ENCODE measurements around the gene BACE2.

Gene BACE2

DNA sequence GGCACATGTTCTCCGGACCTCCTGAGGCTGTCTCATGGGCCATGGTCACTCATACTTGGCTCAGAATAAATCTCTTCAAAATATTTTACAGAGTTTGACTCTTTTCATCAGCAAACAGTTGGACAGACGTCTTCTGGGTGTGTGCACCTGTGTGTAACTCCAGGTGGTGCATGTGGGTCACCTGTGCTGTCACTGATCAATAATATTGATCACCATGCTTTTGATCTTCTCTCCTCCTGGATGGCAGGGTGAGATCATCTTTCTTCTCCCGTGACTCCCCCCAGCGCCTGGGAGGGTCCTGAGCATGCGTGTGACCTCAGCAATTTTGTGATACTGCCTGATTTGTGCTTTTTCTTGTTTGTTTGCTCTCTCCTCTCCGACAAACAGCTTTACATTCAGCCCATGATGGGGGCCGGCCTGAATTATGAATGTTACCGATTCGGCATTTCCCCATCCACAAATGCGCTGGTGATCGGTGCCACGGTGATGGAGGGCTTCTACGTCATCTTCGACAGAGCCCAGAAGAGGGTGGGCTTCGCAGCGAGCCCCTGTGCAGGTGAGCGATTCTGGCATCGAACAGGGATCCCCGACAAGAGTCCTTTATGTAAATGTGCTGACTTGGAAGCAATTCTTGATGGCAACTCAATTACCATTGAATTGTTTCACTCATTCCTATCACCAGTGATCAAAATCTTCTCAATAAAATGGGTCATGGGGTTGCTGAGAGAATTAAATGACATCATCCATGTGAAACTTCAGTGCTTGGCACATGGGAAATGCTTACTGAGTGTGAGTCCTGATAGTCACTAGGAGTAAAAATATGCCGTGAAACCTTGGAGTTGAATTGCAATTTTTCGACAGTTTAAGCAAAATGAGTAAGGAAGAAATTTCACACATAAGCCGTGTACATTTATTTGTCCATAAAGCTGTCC, 89.1 kb downstream of the BACE2 start:
- DNase-seq (ENCODE audit: low read depth in 1 of 2, low spot score in 1 of 2) = no peak
- TF ChIP-seq JUND (IDR thresholded peaks at IDR 0.05; ENCODE audit: low read depth) = no peak
- in situ Hi-C loops (cut with HindIII; ENCODE audit: low pct_unique_long_range_greater_than_20kb, low sequenced_read_pairs) = no loop called here

DNA sequence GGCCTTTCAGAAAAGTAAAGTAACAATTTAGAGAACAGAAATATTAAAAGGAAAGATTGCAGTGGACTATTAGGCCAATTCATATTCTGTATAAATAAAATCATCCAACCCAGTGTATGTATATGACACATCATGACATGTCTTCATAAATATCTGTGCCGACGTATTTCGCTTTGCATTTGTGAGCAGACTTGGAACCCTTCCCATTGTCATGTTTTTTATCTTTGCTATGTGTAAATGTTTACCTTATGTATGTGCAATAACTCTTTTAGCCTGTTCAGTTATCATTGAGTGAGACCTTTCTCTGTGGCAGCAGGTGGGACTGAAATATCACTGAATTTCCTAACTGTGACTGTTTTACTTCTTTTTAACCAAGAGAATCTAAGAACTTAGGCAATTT, 90.7 kb downstream of the BACE2 start:
- DNase-seq (ENCODE audit: low read depth in 1 of 2, low spot score in 1 of 2) = no peak
- no peak for TF ChIP-seq JUND (IDR thresholded peaks at IDR 0.05; ENCODE audit: low read depth)
- in situ Hi-C loops (cut with HindIII; ENCODE audit: low pct_unique_long_range_greater_than_20kb, low sequenced_read_pairs) = no loop called here

DNA sequence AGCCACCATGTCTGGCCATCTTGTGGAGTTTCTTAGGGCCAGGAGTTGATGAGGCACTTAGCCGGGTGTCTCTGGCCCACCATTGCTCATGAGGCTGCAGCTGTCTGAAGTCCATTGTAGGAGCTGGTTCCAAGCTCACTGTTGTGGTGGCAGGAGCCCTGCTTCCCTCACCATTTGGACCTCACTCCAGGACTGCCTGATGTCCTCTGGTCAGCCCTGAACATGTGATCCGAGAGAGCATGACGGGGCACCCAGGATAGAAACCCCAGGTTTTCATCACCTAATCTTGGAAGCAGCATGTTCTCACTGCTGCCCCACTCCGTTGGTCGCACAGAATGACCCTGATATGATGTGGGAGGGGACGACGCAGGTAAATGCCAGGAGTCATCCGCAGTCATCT, 92.5 kb downstream of the BACE2 start:
- in situ Hi-C loops (cut with HindIII; ENCODE audit: low pct_unique_long_range_greater_than_20kb, low sequenced_read_pairs) = no loop called here
- no peak for TF ChIP-seq JUND (IDR thresholded peaks at IDR 0.05; ENCODE audit: low read depth)
- DNase-seq (ENCODE audit: low read depth in 1 of 2, low spot score in 1 of 2) = no peak

DNA sequence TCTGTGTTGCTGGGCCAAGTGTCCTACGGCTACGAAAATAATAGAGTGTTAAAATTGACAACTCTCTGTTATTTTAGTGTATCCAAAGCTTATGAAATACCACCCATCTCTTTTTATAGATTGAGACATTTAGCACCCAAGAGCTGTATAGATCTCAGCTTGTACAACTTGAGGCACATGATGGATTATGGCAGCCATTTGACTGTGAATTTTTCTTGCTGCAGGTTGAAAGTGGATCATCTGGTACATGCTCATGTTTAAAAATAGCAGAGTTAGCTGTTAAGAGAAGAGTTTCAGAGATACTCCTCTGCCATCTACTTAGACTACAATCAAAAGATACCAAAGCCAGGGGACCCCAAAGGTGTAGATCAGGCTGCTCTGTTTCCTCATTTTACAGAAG, 99.4 kb downstream of the BACE2 start:
- TF ChIP-seq JUND (IDR thresholded peaks at IDR 0.05; ENCODE audit: low read depth) = no peak
- no peak for DNase-seq (ENCODE audit: low read depth in 1 of 2, low spot score in 1 of 2)
- in situ Hi-C loops (cut with HindIII; ENCODE audit: low pct_unique_long_range_greater_than_20kb, low sequenced_read_pairs) = no loop called here

DNA sequence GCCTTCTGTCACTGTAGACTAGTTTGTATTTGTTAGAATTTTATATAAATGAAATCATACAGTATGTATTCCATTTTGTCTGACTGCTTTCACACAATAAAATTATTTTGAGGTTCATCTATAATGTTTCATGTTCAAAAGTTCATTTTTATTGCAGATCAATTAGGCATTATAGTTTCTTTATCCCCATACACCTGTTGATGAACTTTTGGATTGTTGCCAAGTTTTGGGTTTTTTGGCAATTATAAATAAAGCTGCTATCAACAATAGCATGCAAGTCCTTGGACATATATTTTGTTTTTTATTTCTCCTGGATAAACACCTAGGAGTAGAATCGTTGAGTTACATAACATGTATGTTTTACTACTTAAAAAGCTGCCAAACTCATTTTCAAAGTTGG, 101.6 kb downstream of the BACE2 start:
- in situ Hi-C loops (cut with HindIII; ENCODE audit: low pct_unique_long_range_greater_than_20kb, low sequenced_read_pairs) = no loop called here
- DNase-seq (ENCODE audit: low read depth in 1 of 2, low spot score in 1 of 2) = no peak
- no peak for TF ChIP-seq JUND (IDR thresholded peaks at IDR 0.05; ENCODE audit: low read depth)

DNA sequence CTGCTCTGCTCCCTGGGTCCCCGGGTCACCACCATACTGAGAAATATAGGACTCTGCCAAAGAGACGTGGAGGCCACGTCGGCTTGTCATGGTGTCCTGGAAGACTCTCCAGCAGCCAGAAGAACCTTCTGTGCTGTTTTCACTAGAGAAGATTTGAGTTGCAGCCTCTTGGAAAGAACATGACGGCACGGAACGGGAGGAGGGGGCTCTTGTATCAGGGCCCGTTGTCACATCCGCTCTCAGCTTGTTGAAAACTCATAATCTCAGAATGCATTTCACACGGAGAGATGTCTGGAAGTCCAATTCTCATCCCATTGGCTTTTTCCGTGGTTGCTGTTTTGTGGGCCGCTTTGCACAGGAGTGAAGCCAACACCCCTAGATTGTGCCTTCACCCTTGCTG, 109.2 kb downstream of the BACE2 start:
- in situ Hi-C loops (cut with HindIII; ENCODE audit: low pct_unique_long_range_greater_than_20kb, low sequenced_read_pairs) = no loop called here
- no peak for DNase-seq (ENCODE audit: low read depth in 1 of 2, low spot score in 1 of 2)
- TF ChIP-seq JUND (IDR thresholded peaks at IDR 0.05; ENCODE audit: low read depth) = no peak

DNA sequence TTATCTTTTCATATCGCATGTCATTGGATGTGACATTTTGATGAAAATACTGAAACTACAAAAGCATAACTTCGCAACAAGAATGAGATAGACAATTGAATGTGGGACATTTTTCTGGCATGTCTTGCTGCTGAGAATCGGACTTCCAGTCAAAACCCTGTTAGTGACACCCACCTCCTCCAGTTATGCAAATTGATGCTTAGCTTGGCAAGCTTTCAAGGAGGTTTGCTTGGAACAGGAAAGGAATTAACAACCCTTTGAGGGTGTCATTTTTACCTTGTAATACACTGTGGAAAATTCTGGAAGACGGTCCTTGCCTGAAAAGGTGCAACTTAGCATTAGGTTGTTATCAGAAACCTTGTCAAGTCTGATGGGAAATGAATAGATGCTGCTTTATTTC, 109.9 kb downstream of the BACE2 start:
- in situ Hi-C loops (cut with HindIII; ENCODE audit: low pct_unique_long_range_greater_than_20kb, low sequenced_read_pairs) = no loop called here
- DNase-seq (ENCODE audit: low read depth in 1 of 2, low spot score in 1 of 2) = no peak
- no peak for TF ChIP-seq JUND (IDR thresholded peaks at IDR 0.05; ENCODE audit: low read depth)

DNA sequence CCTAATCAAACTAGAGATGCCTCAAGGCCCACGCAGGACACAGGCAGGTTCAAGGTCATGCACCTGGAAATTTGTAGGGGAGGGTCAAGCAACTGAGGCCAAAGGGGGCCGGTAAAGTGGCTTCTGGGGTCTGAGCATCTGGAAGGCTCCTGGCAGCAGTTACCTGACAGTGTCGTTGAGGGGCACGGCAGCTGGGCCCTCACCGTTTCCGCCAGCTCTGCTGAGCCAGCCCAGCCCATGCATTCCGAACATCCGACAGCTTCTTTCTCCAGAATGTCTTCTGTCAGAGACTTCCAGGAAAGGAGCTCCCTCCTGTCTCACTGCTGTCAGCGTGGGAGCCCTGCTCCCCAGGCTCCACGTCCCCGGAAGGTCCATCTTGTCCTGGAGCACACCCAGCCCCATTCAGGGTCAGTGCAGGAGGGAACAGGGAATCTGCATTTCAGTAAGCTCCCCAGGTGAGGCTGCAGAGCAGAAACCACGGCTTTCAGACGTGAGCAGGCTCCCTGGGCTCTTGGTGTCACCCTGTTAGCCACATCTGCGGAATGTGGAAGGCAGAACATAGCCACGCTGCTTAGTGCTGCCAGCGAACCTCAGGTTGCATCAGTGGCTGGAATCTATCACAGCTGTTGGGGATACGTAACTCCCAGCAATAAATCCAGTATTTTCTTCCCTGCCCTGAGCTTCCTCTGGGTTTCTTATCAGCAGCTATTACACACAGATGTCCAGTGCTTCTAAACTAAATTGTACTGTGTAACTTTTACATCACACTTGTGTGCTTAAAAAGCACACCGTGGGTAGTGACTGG, 112.4 kb downstream of the BACE2 start:
- no peak for DNase-seq (ENCODE audit: low read depth in 1 of 2, low spot score in 1 of 2)
- in situ Hi-C loops (cut with HindIII; ENCODE audit: low pct_unique_long_range_greater_than_20kb, low sequenced_read_pairs) = no loop called here
- no peak for TF ChIP-seq JUND (IDR thresholded peaks at IDR 0.05; ENCODE audit: low read depth)

DNA sequence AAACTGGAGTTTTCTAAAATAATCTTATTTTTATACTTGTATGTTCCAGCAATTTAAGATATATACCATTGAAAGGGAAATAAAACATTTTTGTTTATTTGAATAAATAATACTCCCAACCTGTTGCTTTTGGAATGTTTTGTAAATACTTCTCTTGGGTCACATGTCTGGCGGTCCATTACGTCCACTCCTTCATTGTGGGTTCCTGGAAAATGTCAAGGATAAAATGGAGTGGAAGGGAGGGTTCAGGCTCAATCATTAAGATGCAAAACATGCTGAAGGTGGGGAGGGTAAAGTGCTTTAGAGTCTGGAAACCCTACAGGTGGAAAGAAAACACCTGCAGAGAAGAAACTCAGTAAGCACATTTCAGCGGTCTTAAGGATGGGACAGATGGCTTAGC, 114.5 kb downstream of the BACE2 start:
- DNase-seq (ENCODE audit: low read depth in 1 of 2, low spot score in 1 of 2) = no peak
- TF ChIP-seq JUND (IDR thresholded peaks at IDR 0.05; ENCODE audit: low read depth) = no peak
- in situ Hi-C loops (cut with HindIII; ENCODE audit: low pct_unique_long_range_greater_than_20kb, low sequenced_read_pairs) = no loop called here

DNA sequence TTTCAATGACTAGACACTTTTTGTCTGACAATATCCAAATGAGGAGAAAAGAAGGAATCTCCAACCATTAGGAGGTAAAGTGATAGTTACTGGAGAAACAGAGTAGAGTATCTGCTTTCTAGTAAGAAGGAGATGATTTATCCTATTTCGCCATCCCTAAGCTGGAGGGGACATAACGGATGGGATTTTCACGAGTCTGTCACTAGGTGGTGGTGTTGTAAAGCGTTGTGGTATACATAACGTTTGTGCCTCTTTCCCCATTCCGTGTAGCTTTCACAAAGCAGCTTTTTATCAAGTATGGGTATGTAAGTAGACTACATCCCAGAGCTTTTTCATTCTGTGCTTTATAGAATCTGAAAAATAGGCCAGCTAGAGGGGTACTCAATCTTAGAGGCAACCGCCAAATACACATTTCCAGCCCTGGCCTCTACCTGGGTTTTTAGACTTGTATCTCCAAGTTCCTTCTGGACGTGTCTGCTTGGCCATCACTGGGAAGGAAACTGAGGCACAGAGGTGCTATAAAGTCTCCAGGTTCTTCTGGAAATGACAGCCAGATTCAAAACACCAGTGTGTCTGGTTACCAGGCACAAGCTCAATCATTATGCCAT, 115.4 kb downstream of the BACE2 start:
- DNase-seq (ENCODE audit: low read depth in 1 of 2, low spot score in 1 of 2) = peak; percentile 65 to 87
- no peak for TF ChIP-seq JUND (IDR thresholded peaks at IDR 0.05; ENCODE audit: low read depth)
- in situ Hi-C loops (cut with HindIII; ENCODE audit: low pct_unique_long_range_greater_than_20kb, low sequenced_read_pairs) = no loop called here

DNA sequence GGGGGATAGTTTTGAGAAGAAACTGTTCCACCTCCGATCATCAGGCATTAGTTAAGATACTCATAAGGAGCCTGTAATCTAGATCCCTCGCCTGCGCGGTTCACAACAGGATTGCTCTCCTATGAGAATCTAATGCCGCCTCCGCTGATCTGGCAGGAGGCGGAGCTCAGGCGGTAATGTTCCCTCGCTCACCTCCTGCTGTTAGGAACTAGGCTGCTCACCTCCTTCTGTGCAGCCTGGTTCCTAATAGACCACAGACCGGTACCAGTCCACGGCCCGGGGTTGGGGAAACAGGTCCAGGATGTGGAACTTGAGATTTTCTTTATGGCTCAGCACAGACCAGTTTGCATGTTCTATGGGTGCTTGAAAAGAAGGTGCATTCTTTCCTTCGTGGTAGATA, 121.5 kb downstream of the BACE2 start:
- peak in 1 of 2 experiments; percentile 74 for DNase-seq (ENCODE audit: low read depth in 1 of 2, low spot score in 1 of 2)
- in situ Hi-C loops (cut with HindIII; ENCODE audit: low pct_unique_long_range_greater_than_20kb, low sequenced_read_pairs) = no loop called here
- TF ChIP-seq JUND (IDR thresholded peaks at IDR 0.05; ENCODE audit: low read depth) = no peak

DNA sequence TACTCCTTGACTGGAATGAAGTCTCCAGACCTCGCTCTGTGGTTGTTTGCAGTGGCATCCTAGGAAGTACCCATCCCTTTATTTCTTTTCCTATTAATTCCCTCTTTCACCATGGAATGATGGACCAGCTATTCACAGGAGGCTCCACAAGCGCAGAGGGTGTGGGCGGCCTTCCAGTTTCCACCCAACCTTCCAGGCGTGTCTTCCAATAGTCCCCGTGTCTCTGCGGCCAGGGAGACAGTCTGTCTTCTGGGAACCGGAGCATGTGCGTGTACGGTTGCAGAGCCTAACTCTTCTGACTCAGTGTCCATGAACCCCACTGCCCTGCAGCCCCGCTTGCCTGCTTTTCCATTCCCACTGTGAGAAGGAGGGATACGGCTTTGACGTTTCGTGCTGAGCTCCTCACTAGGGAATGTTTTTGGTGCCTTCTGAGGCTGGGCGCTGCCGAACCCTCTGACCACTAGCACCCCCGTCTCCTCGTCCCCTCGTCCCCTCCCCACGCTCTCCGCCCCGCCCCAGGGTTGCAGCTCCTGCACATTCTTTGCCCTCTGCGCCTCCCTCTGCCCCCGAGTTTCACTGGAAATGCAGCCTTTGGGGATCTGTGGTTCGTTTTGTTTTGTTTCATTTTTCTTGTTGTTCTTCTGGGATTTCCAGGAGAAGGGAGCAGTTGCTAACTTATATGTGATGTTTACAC, 122.3 kb downstream of the BACE2 start:
- in situ Hi-C loops (cut with HindIII; ENCODE audit: low pct_unique_long_range_greater_than_20kb, low sequenced_read_pairs) = no loop called here
- no peak for DNase-seq (ENCODE audit: low read depth in 1 of 2, low spot score in 1 of 2)
- no peak for TF ChIP-seq JUND (IDR thresholded peaks at IDR 0.05; ENCODE audit: low read depth)

All from T47D (cell line).